ENCODE results near the gene CRYL1.

Gene CRYL1

DNA sequence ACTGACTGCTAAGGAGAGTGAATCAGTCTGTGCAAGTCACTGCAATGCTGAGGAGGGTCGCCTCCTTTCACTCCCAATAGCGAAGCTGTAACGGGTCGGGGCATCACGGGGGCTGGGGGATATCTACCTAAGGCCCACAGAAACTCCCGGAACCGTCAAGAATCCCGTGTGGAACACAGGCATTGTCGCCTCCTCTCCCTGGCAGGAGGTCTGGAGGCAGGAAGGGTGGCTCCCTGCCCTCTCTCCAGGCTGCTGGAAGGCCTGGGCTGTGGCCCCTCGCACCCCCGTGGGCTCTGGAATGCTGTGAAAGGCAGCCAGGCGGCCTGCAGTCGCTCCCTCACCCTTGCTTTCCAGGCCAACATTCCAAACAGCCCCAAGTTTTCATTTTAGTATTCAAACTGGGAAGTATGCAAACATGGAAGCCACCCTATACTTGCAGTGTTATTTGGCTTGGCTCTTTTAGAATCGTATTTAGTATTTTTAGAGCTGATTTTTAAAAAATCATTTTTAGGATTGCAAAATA lies 109.4 kb downstream of the CRYL1 start:
- no peak for DNase-seq

DNA sequence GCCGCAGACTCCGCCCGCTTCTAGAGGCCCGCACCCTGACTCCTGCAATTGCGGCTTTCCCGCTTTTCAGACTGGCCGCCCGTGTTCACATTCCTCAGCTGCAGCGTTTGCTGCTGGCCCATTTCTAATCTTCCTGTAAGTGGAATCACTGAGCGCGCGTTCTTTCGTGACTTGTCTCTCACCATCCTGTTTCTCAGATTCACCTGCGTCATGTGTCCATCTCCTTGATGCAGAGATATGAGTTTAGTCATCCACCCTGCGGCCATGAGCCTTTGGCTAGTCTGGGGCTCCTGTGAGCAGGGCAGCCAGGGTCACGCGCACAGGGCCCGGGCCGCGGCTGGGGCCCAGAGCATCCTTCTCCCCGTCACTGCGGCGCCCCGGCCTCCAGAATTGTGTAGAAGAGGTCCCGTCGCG lies 110.0 kb downstream of the CRYL1 start:
- DNase-seq: no peak

DNA sequence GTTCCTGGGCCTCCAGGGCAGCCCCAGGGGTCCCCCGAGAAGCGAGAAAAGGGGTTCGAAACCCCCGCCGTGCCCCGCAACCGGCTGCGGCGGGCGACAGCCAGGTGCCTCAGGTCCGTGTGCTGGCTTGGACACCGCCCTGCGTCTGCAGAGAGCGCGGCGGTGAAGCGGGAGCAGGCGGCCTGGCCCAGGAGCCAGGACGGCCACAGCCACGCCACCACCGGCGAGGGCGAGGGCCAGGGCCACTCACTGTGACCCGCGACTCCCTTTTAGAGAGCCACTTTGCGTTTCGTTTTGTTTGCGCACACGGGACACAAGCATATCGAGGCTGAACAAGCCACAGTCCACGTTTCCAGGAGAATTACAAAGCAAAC lies 110.4 kb downstream of the CRYL1 start:
- DNase-seq: no peak

DNA sequence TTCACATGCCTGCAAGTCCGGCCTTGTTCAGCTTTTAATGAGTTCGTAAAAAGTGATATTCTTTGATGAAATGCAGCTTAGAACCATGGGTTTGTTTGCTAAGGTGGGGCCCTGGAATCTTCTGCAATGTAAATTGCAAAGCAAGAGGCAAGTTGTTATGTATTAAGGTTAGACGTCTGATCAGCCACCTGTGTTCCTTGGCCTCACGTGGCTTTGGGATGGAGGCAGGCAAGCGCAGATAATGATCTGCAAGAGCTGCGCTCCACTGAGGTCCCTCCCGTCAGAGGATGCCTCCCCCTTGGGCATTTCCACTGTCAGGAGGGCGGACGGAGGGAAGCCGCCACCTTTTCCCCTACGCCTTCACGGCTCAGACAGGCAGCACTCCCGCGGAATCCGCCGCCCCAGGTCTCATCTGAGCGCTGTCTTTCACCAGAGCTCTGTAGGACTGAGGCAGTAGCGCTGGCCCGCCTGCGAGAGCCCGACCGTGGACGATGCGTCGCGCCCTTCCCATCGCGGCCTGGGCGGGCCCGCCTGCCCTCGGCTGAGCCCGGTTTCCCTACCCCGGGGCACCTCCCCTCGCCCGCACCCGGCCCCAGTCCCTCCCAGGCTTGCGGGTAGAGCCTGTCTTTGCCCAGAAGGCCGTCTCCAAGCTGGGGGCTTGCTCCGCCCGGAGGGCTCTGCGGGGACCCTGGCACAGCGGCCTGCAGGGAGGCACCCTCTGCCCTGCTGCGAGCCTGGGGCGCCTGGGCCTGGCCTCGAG lies 110.9 kb downstream of the CRYL1 start:
- no peak for DNase-seq

DNA sequence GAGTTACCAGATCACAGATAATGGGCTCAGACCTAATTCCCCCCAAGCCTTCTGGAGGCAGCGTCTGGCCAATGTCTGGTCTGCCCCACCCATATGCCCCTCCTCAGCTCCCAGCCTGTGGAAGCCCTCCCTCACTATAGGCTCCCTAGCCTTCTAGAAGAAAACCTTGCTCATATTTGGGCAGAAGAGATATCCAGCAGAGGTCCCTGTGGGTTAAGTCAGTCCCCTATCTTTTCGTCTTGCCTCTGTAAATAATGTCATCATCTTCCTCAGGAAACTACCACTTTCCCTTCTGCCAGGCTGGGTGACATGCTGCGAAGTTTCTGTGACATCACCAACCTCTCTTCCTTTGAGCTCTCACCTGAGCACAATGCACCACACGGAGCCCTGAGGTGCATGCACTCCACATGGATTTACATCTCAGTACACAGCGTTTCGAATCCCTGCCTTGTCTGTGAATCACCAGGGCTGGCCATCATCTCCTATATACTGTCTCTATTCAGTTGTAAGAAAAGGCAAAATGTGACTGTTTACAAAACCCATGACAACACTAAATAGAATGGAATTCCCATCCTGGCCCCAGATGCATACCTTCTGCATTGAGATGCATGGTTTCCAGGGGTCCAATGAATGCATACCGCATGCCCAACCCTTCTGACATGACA lies 112.8 kb downstream of the CRYL1 start:
- no peak for DNase-seq

DNA sequence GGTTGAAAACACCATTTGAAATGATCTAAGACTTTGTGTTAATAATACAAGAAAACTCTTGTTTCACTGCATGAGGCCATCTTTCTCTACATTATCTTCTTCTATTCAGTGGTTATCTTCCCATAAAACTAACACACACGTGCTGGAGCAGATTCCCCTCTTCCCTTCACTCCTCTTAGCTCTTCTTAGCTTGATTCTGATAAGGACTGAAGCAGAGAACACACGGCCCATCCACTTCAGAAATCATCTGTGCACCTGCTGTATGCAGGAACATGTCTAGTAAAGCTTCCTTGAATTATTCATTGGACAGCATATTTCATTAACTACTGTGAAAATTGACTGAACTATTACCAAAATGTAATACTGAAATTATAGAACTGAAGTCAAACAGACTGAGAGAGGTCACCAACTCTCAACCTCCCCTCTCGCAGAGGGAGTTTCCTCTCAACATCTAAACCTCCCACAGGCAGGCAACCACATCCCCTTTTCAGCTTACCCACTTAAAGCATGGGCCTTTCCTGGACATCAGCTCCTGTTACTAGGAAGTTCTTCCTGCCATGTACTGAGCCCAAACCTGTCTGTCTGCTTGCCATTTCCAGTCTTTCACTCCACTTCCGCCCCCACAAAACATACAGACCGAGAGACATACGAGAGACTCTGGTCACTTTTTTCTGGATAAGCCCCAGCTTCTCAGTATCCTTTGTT lies 113.9 kb downstream of the CRYL1 start:
- DNase-seq: peak in 1 of 2 donors; percentile 71

DNA sequence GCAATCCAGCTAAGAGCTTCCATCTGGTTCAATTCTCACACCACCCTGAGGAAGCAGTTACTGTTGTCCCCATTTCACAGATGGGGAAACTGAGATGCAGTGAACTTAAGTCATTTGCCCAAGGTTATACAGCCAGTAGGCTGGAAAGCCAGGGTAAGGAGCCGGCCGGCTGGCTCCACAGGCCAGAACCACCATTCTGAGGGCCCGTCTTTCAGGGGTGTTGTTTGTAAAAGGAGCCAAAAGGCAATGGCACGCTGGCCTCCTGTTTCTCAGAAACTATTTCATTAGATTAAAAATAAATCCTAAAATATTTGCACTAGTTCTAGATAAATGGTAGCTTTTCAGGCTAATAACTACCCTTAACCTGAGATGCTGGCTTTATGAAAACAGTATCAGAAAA lies 114.9 kb downstream of the CRYL1 start:
- no peak for DNase-seq

DNA sequence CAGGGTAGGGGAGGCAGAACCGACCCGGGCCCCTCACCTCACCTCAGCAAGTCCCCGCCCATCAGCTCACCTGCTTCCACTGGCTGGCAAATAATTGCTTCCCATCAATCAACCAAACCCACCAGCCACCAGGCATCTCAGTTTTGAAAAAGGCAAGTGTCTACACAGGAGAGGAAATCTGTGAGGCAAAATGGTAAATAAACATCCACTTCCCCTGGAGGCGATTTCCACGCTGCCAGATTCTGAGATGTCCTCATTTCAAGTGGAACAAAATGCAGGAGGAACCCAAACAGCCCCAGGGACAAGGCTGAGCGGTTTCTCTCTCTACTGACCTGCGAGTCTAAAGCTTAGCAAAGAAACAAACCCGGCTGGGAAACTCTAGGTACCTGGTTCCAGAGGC lies 117.5 kb downstream of the CRYL1 start:
- DNase-seq: no peak

DNA sequence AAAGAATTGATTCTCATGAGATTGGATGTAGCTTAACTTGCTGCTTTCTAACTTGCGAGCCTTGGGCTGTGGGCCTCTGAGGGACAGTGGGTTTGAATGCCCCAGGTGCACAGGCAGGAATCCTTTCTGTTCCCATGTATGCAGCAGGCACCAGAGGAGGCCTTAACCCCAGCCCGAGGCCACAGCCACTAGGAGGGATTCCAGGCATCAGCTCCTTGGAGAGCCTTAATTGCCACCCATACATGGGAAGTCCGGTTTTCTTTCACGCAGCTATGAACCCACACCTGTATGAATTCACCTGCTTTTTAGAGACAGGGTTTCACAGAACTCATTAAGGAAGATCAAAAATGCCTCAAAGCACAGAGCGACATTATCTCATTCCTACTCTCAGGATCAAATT lies 117.9 kb downstream of the CRYL1 start:
- no peak for DNase-seq

DNA sequence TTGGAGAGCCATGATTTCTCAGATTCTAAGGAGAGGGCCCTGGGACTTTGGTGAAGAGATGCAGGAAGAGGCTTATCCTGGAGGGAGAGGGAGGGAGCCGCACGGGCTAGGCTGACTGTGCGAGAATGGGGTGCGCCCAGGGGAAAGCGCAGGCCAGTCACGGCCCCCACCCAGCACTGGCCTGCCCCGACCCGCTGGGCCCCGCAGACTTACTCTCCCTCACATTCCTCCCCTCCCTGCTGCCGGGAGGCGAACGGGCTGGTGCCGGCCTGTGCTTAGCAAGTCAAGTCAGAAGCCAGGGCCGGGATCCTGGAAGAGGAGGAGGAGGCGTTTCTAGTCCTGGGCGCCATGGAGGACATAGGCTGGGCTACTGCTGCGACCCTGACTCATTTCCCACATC lies 120.0 kb downstream of the CRYL1 start:
- DNase-seq: no peak

DNA sequence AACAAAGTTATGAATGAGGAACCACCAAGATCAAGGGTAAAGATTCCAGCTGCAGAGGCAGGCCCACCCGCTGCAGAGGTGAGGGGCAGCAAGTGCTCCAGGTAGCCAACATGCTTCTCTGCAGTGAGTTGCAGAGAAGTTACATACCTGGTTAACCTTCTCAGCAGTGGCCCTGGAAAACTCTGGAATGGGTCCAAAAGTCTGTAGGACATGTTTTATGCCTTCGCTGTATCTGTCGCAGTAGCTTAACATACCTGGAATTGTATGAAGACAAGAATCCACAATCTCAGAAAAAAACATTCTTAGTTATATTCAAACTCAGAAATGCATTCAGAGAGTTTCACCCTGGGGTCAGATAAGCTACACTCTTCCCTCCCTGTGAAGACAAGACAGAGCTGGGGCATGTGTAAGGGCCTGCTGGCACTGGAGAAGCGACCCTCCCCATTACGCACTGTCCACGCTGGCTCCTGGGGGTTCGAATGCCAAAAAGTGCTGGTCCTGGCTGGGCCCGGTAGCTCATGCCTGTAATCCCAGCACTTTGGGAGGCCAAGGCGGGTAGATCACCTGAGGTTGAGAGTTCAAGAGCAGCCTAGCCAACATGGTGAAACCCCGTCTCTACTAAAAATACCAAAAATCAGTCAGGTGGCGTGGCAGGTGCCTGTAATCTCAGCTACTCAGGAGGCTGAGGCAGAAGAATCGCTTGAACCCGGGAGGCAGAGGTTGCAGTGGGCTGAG lies 121.0 kb downstream of the CRYL1 start:
- no peak for DNase-seq

DNA sequence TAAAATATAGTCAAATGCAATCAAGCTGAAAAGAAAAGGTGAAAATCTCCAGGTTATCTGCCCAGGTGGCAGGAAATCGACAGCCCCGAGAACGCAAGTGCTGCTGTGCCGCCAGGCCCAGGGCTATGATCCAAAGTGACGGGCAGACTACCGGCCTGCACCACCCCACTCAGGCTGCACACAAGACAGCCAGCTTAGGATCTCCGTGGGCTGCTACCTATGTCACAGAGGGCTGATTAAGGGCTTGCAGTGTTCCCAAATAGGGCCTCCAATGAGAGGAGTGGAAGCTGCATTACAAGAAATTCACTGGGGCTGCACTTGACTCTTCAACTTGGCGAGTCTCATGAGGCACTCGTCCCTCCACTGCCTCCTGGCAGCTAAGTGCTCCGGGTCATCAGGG lies 121.8 kb downstream of the CRYL1 start:
- no peak for DNase-seq

DNA sequence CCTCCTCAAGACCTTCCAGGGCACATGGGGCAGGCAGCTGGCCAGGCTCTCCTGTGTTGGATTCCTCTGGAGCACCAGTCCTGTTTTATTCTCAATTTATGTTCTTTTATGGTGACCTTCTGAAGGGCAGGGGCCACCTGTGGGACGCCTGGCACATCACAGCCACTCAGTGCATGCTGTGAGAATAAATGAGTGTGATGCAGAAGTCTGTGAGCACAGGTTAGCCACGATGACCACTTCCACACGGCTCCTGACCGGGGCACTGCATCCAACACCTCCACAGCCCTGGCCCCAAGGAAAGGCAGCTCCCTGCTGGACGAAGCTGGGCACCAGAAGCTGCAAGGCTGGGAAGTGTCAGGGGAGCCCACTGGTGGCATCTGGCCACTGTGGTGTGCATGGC lies 122.8 kb downstream of the CRYL1 start:
- no peak for DNase-seq

DNA sequence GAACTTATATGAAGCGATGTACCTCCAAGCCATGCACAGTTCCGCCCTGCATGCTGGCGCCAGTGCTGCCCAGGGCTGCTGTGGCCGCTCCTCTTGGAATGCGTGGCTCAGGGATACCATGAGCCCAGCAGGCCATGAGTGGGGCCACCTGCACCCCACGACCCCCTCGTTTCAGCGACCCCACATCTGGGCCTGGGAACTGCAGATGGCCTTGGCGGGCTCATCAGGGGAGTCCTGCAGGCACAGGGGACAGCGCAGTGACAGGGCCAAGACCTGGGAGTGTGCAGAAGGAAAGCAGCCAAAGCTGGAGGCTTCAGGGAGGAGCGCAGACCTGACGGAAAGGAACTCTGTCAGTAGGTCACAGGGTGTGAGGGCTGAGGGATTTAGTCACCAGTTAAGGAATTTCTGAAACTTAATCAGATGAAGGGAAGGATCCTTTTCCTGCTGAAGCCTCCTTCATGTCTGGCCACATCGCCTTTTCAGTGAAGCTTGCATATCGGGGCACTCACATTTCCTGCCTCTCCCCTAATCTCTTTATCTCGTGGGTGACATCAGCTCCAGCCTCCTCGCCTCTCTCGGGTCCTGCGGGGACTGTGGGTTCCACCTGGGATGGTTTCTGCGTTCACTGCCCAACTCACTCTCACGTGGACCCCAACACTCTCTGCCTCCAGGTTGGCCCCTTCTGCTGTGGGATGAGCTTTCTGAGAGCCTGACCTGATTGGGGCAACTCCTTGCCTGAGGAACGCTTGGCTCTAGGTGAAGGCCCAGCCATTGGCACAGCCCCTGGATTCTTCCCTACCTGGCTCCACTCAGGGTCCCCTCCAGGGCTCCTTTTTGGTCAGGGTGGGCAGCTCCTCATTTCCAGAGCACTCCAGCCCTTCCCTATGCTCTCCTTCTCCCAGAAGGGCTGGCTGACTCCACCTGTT lies 123.5 kb downstream of the CRYL1 start:
- peak in 1 of 2 donors; percentile 31 for DNase-seq

DNA sequence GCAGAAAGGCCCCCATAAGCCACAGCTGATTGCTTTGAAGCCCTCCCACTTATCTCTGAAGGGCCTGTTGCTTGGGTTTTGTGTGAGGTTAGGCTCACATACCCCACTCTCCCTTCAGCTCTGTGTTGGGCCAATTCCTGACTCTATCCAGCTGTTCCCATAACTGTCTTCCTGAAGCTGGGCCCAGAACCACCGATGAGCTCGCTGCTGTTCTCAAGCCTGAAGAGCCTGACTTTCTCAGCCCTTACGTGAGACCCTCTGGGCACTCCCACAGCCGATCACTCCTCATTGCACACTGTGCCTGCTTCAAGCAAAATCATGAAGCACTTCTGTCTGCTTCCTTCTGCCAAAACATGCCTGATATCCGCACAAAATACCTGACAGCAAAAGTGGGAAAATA lies 124.1 kb downstream of the CRYL1 start:
- no peak for DNase-seq

DNA sequence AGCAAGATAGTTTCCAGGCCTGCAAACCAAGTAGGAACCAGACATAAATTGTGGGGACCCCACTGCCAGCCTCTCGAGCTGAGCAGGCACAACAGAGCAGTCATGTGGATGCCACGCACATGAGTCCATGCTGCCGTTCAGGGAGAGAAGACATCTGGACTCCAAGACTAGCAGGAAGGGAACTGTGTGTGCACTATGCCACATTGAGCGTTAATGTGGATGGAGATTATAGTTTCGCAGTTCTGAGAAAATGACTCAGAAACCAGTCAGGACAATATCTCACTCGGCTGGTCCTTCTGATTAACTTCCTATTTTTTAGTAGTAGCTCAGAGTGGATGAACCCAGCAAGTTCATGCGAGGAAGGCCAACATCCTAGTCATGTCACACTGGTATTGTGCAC lies 124.9 kb downstream of the CRYL1 start:
- peak in 1 of 2 donors; percentile 81 for DNase-seq

DNA sequence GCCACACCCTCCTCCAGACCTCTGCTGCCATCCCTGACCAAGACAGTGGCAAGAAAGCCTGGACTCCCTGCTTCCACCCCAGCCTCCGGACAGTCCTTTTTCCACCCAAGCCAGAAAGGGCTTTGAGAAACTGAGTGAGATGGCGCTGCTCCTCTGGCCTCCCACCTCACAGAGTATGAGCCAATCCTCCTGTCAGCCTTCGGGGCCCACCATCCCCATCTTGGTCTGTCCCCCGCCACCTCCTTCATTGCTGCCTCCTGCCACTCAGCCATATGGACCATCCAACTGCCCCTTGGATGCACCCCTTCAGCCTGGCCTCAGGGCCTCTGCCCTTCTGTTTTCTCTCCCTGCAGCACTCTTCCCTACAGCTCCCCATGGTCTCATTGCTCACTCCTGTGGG lies 125.7 kb downstream of the CRYL1 start:
- DNase-seq: no peak

DNA sequence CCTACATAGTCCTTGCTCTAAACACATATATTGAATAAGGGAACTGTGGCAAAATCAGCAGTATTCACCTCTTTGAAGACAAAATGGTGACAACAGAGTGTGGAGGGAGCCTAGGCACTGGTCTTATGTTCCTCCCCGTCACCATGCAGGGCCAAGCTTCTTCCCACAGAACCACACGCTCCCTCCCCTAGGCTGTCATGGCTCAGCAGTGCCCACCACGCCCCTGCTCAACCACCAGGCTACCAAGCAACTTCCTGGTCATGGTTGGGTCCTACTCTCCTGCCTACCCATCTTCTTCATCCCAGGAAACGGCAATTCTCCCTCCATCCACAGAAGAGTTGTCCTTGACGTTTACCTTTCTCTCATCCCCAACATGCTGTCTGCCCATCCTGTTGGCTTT lies 126.1 kb downstream of the CRYL1 start:
- DNase-seq: no peak

DNA sequence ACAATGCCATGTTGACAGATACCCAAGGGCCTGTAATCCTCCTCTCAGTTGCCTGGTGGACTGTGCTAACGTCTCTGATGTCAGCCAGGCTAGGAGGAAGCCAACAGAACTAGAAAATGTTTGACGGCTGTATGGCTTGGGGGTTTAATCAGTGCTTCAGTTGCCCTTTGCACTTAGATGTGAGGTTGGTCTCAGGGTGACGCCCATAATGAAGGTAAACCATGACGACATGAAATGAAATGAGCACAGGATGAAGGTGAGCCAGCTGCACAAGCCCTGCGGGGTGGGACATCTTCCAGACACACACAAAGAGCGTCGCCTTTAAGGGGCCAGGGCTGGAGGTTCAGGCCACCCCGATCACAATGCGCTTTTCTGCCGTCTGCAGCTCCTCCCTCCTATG lies 127.2 kb downstream of the CRYL1 start:
- DNase-seq: no peak

DNA sequence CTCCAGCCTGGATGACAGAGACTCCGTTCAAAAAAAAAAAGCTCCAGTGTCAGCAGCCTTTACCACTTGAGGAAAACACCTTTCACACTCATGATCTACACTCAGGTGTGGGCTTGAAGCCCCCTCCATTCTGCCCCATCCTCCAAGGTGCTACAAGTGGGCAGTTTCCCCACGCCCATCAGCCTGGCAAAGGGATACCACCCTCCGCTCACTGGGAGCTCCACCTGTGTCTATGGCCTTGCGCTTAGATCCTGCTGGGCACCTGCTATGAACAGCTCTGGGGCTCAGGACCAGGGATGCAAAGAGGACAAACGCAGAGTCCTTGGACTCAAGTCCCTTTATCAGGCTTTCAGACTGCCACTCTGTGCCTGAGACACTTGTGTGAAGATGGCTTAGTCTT lies 127.8 kb downstream of the CRYL1 start:
- DNase-seq: no peak

DNA sequence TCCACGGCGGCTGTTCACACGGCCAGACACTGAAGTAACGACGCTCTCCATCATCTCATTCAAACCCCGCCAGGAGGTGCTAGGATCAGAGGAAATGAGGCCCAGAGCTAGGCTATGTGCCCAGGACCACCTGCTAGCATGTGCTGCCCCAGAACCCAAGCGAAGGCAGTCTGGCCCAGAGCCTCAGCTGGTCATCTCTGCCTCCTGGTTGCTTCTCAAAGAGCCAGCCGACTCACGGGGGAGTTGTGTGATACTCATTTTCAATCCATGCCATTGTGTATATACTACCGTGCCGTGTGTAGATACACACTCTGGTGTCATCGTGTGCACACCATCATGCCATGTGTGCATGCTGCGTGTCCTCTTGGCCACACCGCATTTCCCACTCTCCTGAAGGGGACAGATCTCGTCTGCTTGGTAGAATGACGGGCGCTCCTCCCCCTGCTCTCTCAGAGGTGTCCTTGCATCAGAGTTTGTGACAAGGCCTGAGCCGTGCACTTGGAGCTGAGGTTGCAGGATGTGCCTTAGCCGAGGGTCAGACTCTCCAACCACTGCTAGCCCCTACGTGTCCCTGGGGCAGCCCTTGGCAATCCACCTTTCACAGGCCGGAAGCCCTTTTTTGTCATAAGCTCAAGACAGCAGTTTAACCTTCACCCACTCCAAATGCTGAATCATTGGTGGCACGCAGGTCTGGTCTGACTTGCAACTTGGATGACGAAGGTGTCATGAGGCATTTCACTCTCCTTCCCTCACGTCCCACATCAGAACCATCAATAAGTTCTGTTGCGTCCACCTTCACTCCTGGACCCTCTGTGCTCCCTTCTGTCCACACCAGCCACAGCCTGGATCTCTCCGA lies 130.4 kb downstream of the CRYL1 start:
- no peak for DNase-seq
